GM21447 (cell line): ENCODE data around the gene NCKAP1.

Source experiments
- ATAC-seq: cut with Tn5 transposase; IDR thresholded peaks from one replicate; pipeline ENCODE4 v1.9.1; 2021; ENCODE audit not compliant: unreplicated experiment

The NCKAP1 gene

DNA sequence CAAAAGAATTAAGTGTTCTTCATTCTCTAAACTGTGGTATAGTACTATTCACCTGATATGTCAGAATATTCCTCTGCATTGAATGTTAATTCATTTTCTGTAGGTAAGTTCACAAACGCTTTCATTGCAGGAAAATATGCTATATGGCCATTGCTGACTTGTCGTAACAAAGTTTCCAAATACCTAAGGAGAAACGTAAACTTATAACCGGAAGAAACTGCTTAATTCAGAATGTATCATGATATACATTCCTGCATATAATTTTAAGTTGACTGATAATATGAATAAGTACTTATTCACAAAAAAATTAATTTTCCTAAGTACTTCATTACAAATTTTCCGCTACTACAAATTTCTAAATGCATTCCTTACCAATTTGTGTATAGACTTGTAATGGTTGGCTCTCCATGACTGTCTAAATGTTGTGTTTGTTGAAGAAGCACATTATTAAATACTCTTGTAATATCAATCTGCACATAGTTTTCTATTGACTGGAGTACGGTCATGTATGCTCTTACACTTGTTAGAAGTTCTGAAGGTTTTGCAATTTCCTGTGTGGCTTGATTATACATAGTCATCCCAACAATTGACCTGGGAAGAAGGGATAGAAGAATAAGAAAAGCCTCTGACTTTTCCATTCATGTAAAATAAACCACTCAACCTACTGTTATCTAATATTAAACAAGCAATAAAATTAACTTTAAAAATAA, 85.4 kb downstream of the NCKAP1 start:
- no peak for ATAC-seq

DNA sequence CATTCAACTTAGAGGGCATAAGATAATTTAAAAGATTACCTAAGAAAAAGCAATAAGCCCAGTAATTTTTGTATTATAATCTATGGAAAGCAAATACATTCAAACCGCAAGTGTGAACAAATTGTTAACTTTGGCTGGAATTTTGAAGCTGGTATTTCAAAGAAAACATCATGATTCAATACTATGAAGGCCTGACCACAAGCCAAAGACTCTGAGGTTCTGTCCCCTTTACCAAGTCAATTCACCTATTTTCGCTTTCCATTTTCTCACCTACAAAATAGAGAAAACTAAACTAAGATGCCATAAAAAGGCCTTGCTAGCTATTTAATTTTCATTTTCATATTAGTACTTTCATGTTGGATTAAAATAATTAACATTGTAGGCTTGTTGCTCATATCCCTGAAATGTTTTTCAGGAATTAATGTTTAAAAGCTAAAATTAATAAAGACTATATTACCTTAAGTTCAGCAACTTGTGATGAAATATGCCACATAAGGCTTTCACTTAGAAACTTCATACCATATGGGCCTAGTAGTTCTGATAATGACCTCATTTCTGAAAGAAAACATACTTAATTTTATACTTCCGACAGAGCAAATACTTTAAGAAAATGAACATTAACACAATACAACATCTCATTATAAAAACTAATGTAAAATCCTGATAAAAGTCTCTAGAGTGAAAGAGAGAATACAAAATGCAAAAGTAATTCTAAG, 86.2 kb downstream of the NCKAP1 start:
- peak; percentile 71 for ATAC-seq

DNA sequence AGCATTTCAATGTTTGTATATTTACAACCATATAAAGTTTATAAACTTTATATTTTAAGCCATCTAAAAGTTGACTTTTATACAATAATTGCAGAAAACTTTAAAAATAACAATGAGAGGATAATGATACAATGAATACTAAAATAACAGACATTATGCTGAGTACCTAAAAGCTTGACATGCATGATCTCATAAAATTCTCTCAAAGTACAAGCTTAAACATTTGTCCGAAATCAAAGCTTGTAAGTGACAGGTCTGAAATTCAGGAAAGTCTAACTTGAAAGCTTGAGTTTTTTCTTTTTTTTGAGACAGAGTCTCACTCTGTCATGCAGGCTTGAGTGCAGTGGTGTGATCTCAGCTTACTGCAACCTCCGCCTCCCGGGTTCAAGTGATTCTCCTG, 87.7 kb downstream of the NCKAP1 start:
- ATAC-seq, result no peak

DNA sequence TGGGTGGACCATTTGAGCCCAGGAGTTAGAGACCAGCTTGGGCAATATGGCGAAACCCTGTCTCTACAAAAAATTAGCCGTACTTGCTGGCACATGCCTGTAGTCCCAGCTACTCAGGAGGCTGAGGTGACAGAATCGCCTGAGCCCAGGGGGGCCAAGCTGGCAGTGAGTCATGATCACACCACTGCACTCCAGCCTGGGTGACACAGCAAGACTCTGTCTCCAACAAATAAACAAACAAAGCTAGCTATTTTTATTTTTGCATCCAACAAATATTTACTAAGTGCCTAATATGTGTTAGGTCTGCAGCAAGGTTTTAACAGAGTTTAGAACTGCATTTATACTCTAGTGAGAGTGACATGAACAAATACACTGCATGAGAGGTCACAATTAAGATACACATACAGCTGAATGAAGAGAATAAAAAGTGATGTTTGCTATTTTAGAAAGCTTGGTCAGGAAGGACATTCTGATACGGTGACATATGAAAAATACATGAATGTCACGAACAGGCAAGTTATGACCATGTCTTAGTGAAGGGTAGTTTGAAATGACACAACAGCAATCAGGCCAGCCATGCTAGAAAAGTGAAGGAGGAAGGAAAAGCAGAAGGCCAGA, 88.6 kb downstream of the NCKAP1 start:
- ATAC-seq, result no peak

DNA sequence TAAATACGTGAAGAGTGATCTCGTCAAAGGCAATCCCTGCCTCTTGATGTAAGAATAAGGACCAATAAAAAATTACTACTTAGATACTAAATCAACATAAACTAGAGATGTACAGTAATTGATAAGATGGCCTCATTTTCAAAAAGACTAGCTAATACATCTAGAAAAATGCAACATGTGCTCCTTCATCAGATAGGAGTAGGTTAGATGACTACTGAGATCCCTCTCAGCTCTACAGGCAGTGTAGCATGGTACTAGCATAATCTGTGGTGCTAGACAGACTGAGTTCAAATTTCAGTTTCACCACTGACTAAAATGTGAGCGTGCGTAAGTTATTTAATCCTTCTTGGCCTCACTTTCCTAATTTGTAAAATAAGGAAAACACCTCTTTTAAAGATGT, 89.2 kb downstream of the NCKAP1 start:
- no peak for ATAC-seq

DNA sequence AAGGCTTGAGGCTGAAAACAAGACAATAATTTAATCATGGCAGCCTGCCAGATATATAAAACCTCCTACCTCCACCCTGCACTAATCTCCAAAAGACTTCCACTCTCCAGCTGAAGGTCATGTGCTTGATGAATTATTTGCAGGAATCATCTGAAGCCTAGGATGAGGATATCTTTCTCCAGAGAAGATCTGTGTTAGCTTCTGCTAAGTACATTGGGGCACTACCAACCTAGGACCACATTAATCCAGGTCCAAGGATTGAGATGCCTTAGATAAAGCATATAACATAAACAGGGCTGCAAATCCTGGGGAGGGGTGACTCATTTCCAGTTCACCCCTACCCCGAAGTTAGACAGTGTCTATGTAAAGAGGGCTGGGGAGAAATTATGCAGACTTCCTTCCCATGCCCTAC, 91.3 kb downstream of the NCKAP1 start:
- ATAC-seq, result no peak

DNA sequence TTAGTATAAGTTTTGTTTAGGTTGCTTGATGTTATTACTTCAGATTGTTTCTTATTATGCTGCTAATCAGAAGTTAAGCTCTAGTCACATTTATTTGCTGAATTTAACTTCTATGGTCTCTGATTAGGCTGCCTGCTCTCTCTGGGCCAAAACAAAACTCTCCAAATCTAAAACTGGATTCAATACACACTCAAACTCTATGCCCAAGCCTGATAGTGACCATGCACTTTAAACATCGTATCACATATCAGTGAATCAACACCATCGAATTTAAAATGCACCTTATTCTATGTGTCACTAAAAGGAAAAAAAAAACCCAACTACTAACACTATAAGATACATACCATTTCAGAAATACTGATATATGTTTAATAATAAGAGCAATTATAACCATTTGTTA, 94.9 kb downstream of the NCKAP1 start:
- ATAC-seq, result no peak

DNA sequence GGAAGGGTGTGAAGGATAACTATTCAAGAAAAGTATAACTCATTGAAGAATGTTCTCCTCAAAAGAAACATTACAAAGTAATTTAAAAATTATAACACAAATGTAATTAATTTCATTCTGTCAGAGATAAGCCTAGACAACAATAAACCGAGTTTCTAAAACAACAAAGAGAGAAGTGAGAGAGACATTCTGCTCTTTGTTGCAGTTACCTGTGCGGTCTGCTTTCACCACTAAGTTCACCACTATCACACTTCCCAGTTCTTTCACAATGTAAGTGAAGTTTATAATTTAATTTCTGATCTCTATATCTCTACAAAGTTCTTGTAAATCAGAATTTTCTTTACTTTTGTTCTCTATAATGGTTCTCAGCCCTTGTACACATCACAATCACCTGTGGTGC, 95.5 kb downstream of the NCKAP1 start:
- no peak for ATAC-seq

DNA sequence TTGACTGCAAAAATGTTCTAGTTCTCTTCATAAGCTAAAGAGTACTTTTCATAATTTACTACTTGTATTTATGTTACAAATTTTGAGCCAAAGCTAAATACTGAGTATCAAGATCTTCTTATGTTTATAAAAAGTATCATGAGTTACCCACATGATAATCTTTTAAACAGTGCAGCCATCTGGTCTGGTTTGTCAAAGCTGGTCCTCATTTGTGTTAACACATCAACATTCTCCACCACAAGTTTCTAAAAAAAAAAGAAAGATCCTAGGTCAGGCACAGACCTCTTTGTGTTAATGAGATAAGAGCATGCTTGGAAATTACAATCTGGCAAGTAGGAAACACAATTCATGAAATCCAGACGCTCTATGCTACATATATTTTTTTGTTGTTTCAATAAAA, 96.3 kb downstream of the NCKAP1 start:
- no peak for ATAC-seq

DNA sequence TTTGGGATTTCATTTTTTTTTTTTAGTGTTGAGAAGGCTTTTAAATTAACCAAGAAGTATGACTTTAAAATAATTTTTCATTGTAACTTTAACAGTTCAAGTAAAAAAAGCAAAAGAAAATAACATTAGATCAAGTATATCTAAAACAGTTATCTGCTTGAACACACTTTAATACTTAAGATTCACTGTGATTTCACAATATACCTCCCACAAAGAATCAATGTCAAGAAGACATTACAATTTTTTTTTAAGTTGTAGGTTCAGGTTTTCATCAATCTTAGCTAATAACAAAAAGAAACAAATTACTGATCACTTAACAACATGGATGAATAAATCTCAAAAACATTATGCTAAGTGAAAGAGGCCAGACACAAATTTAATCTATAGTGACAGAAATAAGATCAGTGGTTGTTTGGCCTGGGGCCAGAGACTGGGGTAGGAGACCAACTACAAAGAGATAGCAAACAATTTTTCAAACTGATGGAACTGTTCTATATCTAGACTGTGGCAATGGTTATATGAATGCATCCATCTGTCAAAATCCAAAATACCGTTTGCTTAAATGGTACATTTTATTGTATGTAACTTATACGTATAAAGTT, 97.0 kb downstream of the NCKAP1 start:
- no peak for ATAC-seq

DNA sequence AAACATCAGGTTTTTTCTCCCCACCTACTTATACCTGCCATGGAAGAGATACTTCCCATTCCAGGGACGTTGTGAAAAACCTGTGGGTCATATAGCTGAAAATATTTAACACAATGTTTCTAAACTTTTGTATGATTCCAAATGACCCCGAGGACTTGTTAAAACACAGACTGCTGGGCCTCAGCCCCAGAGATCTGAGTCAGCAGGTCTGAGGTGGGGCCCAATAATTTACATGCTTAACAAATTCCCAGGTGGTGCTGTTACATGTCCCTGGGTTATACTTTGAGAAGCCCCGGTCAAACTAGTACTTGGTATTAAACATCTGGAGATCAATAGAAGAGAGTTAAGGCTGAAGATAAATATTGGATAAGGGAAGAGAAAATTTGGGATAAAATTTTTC, 100.4 kb downstream of the NCKAP1 start:
- ATAC-seq, result no peak

DNA sequence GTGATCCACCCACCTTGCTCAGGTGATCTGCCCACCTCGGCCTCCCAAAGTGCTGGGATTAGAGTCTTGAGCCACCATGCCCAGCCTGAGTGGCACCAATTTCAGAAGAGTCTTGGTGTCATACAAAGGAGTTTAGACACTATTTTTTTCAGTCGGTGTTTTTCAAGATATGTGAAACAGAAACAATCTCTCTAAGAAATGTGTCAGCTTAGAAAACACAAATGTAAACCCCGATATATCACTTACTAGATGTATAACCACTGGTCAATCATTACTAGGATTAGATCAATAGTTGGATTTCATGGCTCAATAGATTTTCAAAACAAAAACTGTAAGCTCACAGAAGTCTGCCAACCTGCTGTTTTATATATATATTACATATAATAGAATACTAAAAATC, 104.6 kb downstream of the NCKAP1 start:
- ATAC-seq, result peak; percentile 68

DNA sequence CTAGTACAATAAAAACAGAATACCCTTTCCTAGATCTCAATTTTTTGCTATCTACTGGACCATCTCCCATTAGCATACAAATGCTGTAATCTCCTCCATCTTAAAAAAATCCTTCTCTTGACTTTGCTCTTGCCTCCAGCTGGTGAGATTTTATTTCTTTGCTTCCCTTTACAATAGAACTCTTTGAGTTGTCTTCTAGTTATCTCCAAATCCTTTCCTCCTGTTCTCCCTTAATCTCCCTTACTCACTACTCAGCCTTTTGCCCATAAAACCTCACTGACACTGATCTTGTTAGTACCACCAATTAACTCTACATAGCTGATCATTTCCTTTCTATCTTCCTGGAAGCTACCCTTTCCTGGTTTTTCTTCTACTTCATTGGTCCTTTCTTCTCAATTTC, 108.3 kb downstream of the NCKAP1 start:
- ATAC-seq, result no peak

DNA sequence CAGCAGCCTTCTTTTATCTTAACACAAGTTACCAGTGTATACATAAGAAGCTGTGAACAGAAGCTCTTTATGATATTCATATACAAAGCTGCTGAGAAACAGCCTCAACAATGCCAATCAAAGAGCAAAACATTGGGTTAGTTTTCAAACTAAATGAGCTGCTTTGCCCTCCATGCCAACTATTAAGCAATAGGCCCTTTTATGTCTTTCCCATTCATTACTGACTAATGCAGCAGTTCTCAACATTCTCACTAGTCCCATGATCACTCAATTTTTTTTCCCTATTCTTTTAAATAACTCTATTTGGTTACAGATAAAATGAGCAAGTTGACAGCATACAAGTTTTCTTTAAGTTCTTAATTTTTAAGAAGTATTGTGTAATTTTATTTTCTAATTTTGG, 114.0 kb downstream of the NCKAP1 start:
- no peak for ATAC-seq

DNA sequence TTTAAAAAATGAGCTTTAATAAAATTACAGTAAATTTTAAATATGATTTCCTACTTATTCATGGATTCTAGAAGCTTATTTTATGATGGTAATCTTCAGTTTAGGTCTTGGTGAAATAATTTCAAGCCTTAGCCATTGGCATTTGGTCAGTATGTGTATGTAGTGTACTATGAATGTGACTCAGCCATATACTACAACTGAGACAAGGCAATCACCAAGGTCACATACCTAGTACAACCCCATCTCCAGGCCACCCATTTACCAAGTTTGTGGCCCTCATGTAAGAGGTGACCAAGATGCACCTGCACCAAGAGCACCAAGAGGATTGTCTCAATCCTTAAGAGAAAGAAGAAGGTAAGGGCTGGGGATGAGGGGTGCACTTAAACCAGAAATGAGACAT, 117.0 kb downstream of the NCKAP1 start:
- no peak for ATAC-seq

DNA sequence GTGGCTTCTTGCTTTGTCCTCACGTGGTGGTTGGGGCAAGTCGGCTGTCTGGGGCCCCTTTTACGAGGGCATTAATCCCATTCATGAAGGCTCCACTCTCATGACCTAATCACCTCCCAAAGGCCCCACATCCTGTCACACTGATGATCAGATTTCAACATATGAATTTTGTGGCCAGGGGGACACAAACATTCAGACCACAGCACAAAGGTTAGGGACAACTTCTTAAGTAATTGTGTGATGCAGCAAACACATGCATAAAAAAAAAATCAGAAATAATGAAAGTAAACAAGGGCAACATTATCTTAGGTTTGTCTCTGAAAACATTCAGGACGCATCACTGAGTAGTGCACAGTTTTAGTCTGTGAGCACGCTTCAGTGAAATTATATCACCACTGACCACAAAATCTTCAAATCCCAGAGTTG, 117.6 kb downstream of the NCKAP1 start:
- ATAC-seq, result peak; percentile 68

DNA sequence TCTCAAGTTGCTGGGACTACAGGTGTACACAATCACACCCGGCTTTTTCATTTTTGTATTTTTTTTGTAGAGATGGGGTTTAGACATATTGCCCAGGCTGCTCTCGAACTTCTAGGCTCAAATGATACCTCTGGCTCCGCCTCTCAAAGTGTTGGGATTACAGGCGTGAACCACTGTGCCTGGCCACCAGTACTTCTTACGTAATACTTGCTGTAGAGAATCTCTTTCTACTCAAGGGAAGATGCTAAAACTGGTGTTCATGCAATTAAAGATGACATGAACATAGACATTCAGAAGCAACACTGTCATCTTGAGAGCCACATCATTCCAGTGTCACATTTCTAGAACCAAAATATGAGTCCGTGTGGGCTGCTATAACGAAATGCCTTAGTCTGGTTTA, 118.2 kb downstream of the NCKAP1 start:
- no peak for ATAC-seq

DNA sequence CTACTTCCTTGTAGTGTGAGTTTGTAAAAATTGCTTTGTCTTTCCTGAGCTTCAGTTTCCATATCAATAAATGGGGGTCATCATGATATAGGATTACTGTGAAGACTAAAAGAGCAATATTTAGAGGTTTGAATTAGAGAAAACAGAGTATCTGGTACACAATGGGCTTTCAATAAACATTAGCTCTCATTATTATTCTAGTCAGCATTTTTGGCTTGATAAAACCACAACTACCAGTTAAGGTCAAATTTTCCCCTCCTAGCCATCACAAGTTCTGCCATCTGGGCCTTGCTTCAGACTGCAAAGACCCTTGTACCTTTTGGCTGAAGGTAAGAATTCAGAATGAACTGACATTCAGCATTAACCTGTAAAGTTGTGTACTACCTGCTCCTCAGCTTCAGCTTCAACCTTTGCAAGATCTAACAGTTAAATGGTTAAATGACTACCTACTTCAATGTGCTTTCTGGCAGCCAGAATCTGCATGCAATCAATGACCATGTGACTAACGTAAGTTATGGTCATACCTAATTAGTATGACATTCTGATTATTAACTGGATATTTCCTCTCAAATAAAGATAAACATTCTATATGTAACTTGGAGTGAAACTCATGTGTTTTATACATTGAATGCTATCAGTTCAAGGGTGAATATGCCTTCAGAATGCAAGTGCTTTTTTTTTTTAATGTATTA, 119.2 kb downstream of the NCKAP1 start:
- ATAC-seq, result no peak

DNA sequence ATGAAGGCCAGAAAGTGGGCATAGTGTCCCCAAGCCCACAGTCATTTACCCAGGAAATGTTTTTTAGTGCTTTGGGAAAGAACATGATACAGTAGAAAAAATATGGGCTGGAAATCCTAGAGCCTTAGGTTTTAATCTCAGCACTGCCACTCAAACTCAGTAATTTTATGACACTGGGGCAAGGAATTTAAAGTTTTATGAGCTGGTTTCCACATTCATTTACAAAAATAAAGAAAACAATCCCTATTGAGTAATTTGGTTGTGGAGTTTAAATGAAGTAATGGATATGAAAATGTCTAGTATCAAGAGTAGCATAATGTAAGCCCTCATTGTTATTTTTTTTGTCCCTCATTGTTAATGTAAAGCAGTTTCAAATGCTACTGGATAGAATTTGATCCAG, 120.3 kb downstream of the NCKAP1 start:
- no peak for ATAC-seq

DNA sequence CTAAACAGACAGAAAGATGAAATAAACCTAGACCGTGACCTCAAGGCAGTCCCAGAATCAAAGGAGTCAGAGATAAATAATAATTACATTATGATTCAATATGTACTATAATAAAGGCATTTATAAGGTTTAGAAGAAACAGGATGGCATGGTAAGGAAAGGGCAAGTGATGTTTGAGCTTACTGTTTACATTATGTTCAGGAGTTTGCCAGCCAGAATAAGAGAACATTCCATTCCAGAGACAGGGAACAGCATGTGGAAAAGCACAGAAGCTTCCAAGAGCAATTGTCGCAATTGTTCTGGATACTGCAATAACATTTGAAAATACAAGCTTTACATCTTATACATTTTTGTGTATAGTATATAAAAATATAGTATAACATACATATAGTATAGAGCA, 121.8 kb downstream of the NCKAP1 start:
- ATAC-seq, result no peak
